Left ventricle myocardium superior (tissue), 1 donor: ENCODE data around the gene TRIM59. TPM values are rescaled to one million over a fixed set of nuclear protein-coding genes. Genes with fewer than 3 reads are reported as not detected.
"Not testable (repeated sequence)": the region's sequence is repeated elsewhere in the genome, so short reads cannot be mapped to it uniquely, and the experiment has no call there.

Experiments used
- ATAC-seq: fragments of 200-7000 bp; cut with Tn5 transposase; one replicate; pipeline ENCODE4 v1.9.1; 2020; ENCODE audit warnings: mild to moderate bottlenecking, moderate library complexity
- DNase-seq: peaks from one replicate; pipeline ENCODE4 v3.0.0-alpha.2; 2020
- intact Hi-C: fragments of 100-400 bp; cut with micrococcal nuclease; formaldehyde crosslinking; loops from one replicate; pipeline ENCODE4 v1.11.0; 2022
- total RNA-seq: library from RNA; stranded (reverse); fragmentation: NEBNext Ultra II Directional; extraction: Animal tissue kit (Norgen Biotek cat#: 25700); gene quantifications from one replicate; pipeline ENCODE4 v1.2.1, GENCODE V29; 2021
- donor health status: DM: no; HTN: yes; CAD: no; lungs with severe emphysema.

The TRIM59 gene
- total RNA-seq, 1 donor from 2014 or later = 0.40 TPM

- intact Hi-C loops = no loop called here
- no peak for DNase-seq
- no peak for ATAC-seq
These were observed 10.4 kb upstream of the TRIM59 start for GRCh38 chr3:160460033-160460432.

GRCh38 chr3:160459450-160459970 is 9.9 kb upstream of the TRIM59 start:
- ATAC-seq = no peak
- DNase-seq = no peak
- intact Hi-C loops = no loop called here

- intact Hi-C loops = no loop called here
- no peak for ATAC-seq
- no peak for DNase-seq
These were observed 8.6 kb upstream of the TRIM59 start for GRCh38 chr3:160458151-160458550.

GRCh38 chr3:160455846-160456245 is 6.3 kb upstream of the TRIM59 start:
- DNase-seq (no peak), ATAC-seq (no peak)
- intact Hi-C loops = no loop called here

- no peak for DNase-seq
- intact Hi-C loops = no loop called here
- no peak for ATAC-seq
These were observed 5.4 kb upstream of the TRIM59 start for GRCh38 chr3:160454995-160455394.

- intact Hi-C loops, ATAC-seq, DNase-seq: not testable (repeated sequence)
These were observed 2.7 kb upstream of the TRIM59 start for GRCh38 chr3:160452251-160452650.

GRCh38 chr3:160451602-160452001 is 2.0 kb upstream of the TRIM59 start:
- ATAC-seq = no peak
- intact Hi-C loops = no loop called here
- DNase-seq = no peak

- intact Hi-C loops = no loop called here
- ATAC-seq = no peak
- no peak for DNase-seq
These were observed 1.3 kb upstream of the TRIM59 start for GRCh38 chr3:160450846-160451245.

- DNase-seq (peak; percentile 32), ATAC-seq (peak; percentile 58)
- intact Hi-C loops = no loop called here
These were observed 546 bp downstream of the TRIM59 start for GRCh38 chr3:160448845-160449635.

GRCh38 chr3:160447544-160447943 is 2.0 kb downstream of the TRIM59 start:
- no peak for ATAC-seq
- intact Hi-C loops = no loop called here
- DNase-seq = no peak

- no peak for DNase-seq
- intact Hi-C loops = no loop called here
- no peak for ATAC-seq
These were observed 3.0 kb downstream of the TRIM59 start for GRCh38 chr3:160446522-160447056.

- intact Hi-C loops = no loop called here
- ATAC-seq = no peak
- no peak for DNase-seq
These were observed 3.7 kb downstream of the TRIM59 start for GRCh38 chr3:160445854-160446253.

- DNase-seq (no peak), ATAC-seq (no peak)
- intact Hi-C loops = no loop called here
These were observed 5.2 kb downstream of the TRIM59 start for GRCh38 chr3:160444411-160444810.

- intact Hi-C loops = no loop called here
- ATAC-seq (no peak), DNase-seq (no peak)
These were observed 8.9 kb downstream of the TRIM59 start for GRCh38 chr3:160440687-160441086.

- intact Hi-C loops = no loop called here
- ATAC-seq = no peak
- DNase-seq = no peak
These were observed 12.5 kb downstream of the TRIM59 start for GRCh38 chr3:160437083-160437455.

GRCh38 chr3:160435747-160436146 is 13.8 kb downstream of the TRIM59 start:
- DNase-seq = no peak
- intact Hi-C loops = no loop called here
- no peak for ATAC-seq

- intact Hi-C loops = no loop called here
- ATAC-seq (no peak), DNase-seq (no peak)
These were observed 14.5 kb downstream of the TRIM59 start for GRCh38 chr3:160435095-160435494.

- DNase-seq (no peak), ATAC-seq (no peak)
- intact Hi-C loops = no loop called here
These were observed 15.5 kb downstream of the TRIM59 start for GRCh38 chr3:160434071-160434470.

GRCh38 chr3:160427832-160428424 is 21.7 kb downstream of the TRIM59 start:
- DNase-seq (no peak), ATAC-seq (no peak)
- intact Hi-C loops = no loop called here

GRCh38 chr3:160417311-160417710 is 32.3 kb downstream of the TRIM59 start:
- intact Hi-C loops = no loop called here
- ATAC-seq = no peak
- DNase-seq = no peak
